Esophagus muscularis mucosa (tissue), 4 donors: ENCODE measurements around the gene MAP3K9.

Experiments used
- CTCF ChIP-seq, 3 experiments: fragments of 200-600 bp in 2 of 3; fragments of 450-650 bp in 1 of 3; sonication (generic) in 2 of 3; IDR thresholded peaks; one replicate each; pipeline ENCODE4 v1.5.1; 2017 to 2019; ENCODE audit warnings: antibody characterized with exemption in 3 of 3, mild to moderate bottlenecking in 2 of 3, moderate library complexity in 1 of 3
- EP300 ChIP-seq: sonication (generic); formaldehyde crosslinking; IDR thresholded peaks from one replicate; pipeline ENCODE4 v1.6.1; 2017; ENCODE audit warnings: antibody characterized with exemption
- POLR2A ChIP-seq: fragments of 450-650 bp; IDR thresholded peaks from one replicate; pipeline ENCODE4 v1.6.1; 2017; ENCODE audit warnings: antibody characterized with exemption, moderate library complexity, mild to moderate bottlenecking, low read depth
- POLR2AphosphoS5 ChIP-seq, 2 donors: sonication (generic); formaldehyde crosslinking; IDR thresholded peaks; one replicate each; pipeline ENCODE4 v1.6.1; 2017; ENCODE audit warnings: antibody characterized with exemption in 2 of 2

- TF ChIP-seq EP300: no peak
- no peak for TF ChIP-seq CTCF (IDR thresholded peaks at IDR 0.05)
- no peak for TF ChIP-seq POLR2A
- TF ChIP-seq POLR2AphosphoS5 (IDR thresholded peaks at IDR 0.05): no peak
These were observed 123.7 kb downstream of the MAP3K9 start for GRCh38 chr14:70685474-70686197.
